ENCODE measurements around the gene ADH7. TPM values are rescaled to one million over a fixed set of nuclear protein-coding genes. Genes with fewer than 3 reads are reported as not detected.

ADH7 gene
- total and polyA plus RNA-seq, 3 experiments from 2014 or later: not detected

DNA sequence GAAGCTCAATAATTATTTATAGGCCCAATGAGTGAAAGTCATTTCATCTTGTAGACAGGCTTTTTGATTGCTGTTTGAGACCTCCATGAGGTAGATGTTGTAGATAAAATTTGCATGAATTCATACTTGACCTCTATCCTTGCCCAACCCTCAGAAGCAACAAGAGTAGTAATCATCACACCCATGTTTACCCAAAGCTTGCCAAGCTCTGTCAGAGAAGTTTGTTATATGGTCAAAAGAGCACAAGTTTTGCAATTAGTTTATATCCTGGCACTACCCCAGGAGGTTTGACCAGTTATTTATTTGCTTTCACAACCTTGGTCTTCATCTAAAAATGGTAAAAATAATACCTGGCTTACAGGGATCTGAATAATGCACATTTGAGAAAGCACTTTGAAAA lies 20.7 kb downstream of the ADH7 start:
- Mint-ChIP-seq H3K9me3 (no peaks in the 10 kb centered on the region), H3K27me3 (no peaks in the 10 kb centered on the region), H3K4me1 (no peaks in the 10 kb centered on the region), H3K36me3 (no peaks in the 10 kb centered on the region), H3K4me3 (no peak overlapping the region), H3K27ac (no peak overlapping the region)
- no peak overlapping the region for H3K4me3 ChIP-seq (ENCODE audit: low read length)
- no peak overlapping the region for H3K27ac ChIP-seq (ENCODE audit: low read depth, low read length)
- no peaks in the 10 kb centered on the region for H3K27me3 ChIP-seq (ENCODE audit: insufficient read depth, low read length, poor library complexity, severe bottlenecking)
- CTCF ChIA-PET: no interaction called here
- no peaks in the 10 kb centered on the region for H3K4me1 ChIP-seq (ENCODE audit: insufficient read depth, low read length)
- no peaks in the 10 kb centered on the region for H3K9me3 ChIP-seq (ENCODE audit: low read length)
- H3K36me3 ChIP-seq (ENCODE audit: insufficient read depth, low read length): no peaks in the 10 kb centered on the region
- POLR2A ChIA-PET: no interaction called here
- DNase-seq: no peak

DNA sequence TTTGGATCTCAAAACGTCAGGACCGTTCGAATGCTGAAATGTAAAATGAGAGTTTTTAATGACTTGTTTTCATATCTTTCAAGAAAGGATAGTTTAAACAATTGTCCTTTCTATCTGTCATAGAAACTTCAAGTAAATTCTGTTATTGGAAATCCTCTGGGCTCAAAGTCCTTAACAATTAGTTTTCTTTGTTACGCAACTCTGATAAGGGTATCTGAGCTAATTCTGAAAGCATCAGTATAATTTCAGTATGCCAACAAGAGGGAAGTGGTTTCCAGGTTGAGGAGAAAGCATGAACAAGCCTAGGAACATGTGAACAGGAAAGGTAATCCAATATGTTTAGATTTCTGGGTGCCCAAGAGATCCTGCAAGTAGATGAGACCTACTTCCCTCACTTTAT lies 22.0 kb downstream of the ADH7 start:
- no peaks in the 10 kb centered on the region for H3K27me3 Mint-ChIP-seq
- Histone ChIP-seq H3K27ac (ENCODE audit: low read depth, low read length) (no peak overlapping the region), H3K4me1 (ENCODE audit: insufficient read depth, low read length) (no peaks in the 10 kb centered on the region), H3K9me3 (ENCODE audit: low read length) (no peaks in the 10 kb centered on the region), H3K4me3 (ENCODE audit: low read length) (no peak overlapping the region), H3K36me3 (ENCODE audit: insufficient read depth, low read length) (no peaks in the 10 kb centered on the region), H3K27me3 (ENCODE audit: insufficient read depth, low read length, poor library complexity, severe bottlenecking) (no peaks in the 10 kb centered on the region)
- no peak overlapping the region for H3K27ac Mint-ChIP-seq
- no peak for DNase-seq
- POLR2A ChIA-PET: no interaction called here
- H3K4me1 Mint-ChIP-seq: no peaks in the 10 kb centered on the region
- H3K9me3 Mint-ChIP-seq: no peaks in the 10 kb centered on the region
- CTCF ChIA-PET: no interaction called here
- no peaks in the 10 kb centered on the region for H3K36me3 Mint-ChIP-seq
- H3K4me3 Mint-ChIP-seq: no peak overlapping the region

DNA sequence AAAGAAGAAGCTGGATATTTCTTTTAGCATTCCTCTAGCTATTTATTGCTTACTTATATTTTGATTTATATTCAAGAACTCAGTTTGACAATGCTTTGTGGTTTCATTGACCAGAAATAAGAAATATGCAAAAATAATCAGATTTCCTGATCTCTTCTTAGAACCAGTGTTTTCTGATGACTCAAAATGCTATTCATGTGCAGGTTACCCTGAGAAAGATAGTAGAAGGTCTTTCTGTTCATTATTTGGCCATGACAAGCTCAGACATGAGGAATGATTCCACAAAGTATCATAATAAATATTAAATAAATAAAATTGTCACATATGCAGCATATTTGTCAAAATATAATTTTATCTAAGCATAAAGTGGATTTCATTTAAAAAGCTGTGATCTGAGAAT lies 24.1 kb downstream of the ADH7 start:
- no peaks in the 10 kb centered on the region for H3K36me3 Mint-ChIP-seq
- CTCF ChIA-PET: interaction anchor here (1.1 to 1.4 kb wide), 2 partner anchors 9 to 52 kb away, joined by 3 read pairs; no protein-coding TSS in a partner anchor

DNA sequence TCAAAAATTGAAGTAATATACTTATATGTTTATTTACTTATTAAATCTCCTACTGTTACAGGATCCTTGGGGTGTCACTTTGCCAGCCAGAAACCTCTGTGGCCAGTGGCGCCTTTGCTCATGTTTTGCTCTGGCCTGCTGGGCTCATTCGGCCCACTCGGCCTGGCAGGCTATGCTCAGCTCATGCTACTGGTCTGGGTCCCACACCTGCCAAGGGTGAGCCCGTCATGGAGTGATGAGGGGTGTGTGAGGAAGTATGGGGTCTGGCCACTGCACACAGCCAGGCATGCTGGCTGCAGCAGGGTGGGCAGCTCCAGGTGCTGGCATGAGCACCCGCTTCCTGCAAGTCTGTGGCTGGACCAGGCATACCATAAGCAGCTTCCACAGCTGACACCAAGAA lies 25.1 kb downstream of the ADH7 start:
- H3K9me3 Mint-ChIP-seq: no peaks in the 10 kb centered on the region
- H3K36me3 ChIP-seq (ENCODE audit: insufficient read depth, low read length): no peaks in the 10 kb centered on the region

More for the DNA sequence above, 24.1 kb downstream of the ADH7 start:
- Histone ChIP-seq H3K36me3 (ENCODE audit: insufficient read depth, low read length) (no peaks in the 10 kb centered on the region), H3K27me3 (ENCODE audit: insufficient read depth, low read length, poor library complexity, severe bottlenecking) (no peaks in the 10 kb centered on the region), H3K4me3 (ENCODE audit: low read length) (no peak overlapping the region), H3K9me3 (ENCODE audit: low read length) (no peaks in the 10 kb centered on the region), H3K4me1 (ENCODE audit: insufficient read depth, low read length) (no peaks in the 10 kb centered on the region), H3K27ac (ENCODE audit: low read depth, low read length) (no peak overlapping the region)
- H3K4me1 Mint-ChIP-seq: no peaks in the 10 kb centered on the region
- POLR2A ChIA-PET: no interaction called here
- no peak for DNase-seq
- H3K27me3 Mint-ChIP-seq: no peaks in the 10 kb centered on the region
- H3K4me3 Mint-ChIP-seq: no peak overlapping the region
- H3K27ac Mint-ChIP-seq: no peak overlapping the region
- no peaks in the 10 kb centered on the region for H3K9me3 Mint-ChIP-seq

DNA sequence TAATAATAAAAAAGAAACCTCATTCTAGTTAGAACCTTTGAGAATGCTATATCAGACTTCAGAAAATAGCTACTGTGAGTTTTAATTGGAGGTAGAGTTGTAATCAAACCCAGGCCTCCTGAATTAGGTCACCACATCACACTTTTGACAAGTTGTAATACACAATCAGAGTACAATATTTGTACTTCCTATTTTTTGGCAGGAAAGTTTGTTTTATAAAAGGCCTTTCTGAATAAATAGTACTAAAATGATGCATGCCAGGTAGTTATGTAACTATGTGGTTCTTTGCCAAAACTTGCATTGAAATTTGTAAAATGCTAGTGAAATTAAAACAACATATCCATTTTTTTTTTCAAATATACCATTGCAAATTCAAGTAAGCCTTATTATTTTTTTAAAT lies 26.8 kb downstream of the ADH7 start:
- Histone ChIP-seq H3K9me3 (ENCODE audit: low read length) (no peaks in the 10 kb centered on the region), H3K4me3 (ENCODE audit: low read length) (no peak overlapping the region), H3K27ac (ENCODE audit: low read depth, low read length) (no peak overlapping the region), H3K36me3 (ENCODE audit: insufficient read depth, low read length) (no peaks in the 10 kb centered on the region), H3K4me1 (ENCODE audit: insufficient read depth, low read length) (no peaks in the 10 kb centered on the region), H3K27me3 (ENCODE audit: insufficient read depth, low read length, poor library complexity, severe bottlenecking) (no peaks in the 10 kb centered on the region)
- Mint-ChIP-seq H3K27me3 (no peaks in the 10 kb centered on the region), H3K4me1 (peaks cover 0 to 6% (median 0%) of the 10 kb centered on the region in 3 donors), H3K27ac (no peak overlapping the region), H3K9me3 (no peaks in the 10 kb centered on the region), H3K36me3 (no peaks in the 10 kb centered on the region), H3K4me3 (no peak overlapping the region)
- CTCF ChIA-PET: no interaction called here
- DNase-seq: no peak
- POLR2A ChIA-PET: no interaction called here

More for the DNA sequence above, 25.1 kb downstream of the ADH7 start:
- Mint-ChIP-seq H3K27me3 (no peaks in the 10 kb centered on the region), H3K4me1 (no peaks in the 10 kb centered on the region), H3K27ac (no peak overlapping the region), H3K36me3 (no peaks in the 10 kb centered on the region), H3K4me3 (no peak overlapping the region)
- ChIA-PET CTCF (interaction anchor here (0.7 kb wide), 1 partner anchor 418 kb away, joined by 3 read pairs; no protein-coding TSS in a partner anchor), POLR2A (no interaction called here)
- Histone ChIP-seq H3K27ac (ENCODE audit: low read depth, low read length) (no peak overlapping the region), H3K4me1 (ENCODE audit: insufficient read depth, low read length) (no peaks in the 10 kb centered on the region), H3K27me3 (ENCODE audit: insufficient read depth, low read length, poor library complexity, severe bottlenecking) (no peaks in the 10 kb centered on the region), H3K9me3 (ENCODE audit: low read length) (no peaks in the 10 kb centered on the region), H3K4me3 (ENCODE audit: low read length) (no peak overlapping the region)
- DNase-seq: no peak

DNA sequence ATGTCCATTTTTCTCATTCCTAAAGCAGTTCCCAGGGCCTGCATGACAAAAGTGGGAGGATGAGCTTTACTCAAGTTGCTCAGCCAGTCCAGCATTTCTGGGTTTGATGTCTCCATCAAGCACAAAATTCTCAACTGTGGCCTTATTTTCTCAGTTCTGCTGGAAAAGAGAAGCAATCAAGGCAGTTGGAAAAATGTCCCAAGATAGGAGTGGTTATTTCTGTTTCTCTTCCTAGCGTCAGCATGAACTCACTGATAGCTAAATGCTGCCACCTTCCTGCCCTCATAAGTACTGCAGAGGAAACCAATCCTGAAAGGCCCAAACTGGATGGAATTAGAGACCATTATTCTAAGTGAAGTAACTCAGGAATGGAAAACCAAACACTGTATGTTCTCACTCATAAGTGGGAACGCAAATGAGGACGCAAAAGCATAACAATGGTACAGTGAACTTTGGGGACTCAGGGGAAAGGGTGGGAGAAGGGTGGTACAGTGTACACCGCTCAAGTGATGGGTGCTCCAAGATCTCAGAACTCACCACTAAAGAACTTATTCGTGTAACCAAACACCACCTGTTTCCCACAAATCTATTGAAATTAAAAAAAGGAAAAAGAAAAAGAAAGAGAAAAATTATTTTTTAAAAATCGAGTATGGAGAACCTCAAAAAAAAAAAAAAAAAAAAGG lies 29.6 kb downstream of the ADH7 start:
- H3K27me3 ChIP-seq (ENCODE audit: insufficient read depth, low read length, poor library complexity, severe bottlenecking): no peaks in the 10 kb centered on the region
- ChIA-PET CTCF (interaction anchor here (1.1 to 2.2 kb wide), 7 partner anchors 288 to 1254 kb away, joined by 3 to 8 read pairs (median 4); partner anchors contain the start of gene METAP1), POLR2A (no interaction called here)
- no peak overlapping the region for H3K4me3 ChIP-seq (ENCODE audit: low read length)
- Mint-ChIP-seq H3K36me3 (no peaks in the 10 kb centered on the region), H3K4me3 (no peak overlapping the region), H3K27ac (no peak overlapping the region), H3K9me3 (no peaks in the 10 kb centered on the region), H3K4me1 (peaks cover 0 to 6% (median 0%) of the 10 kb centered on the region in 3 donors), H3K27me3 (no peaks in the 10 kb centered on the region)
- no peaks in the 10 kb centered on the region for H3K36me3 ChIP-seq (ENCODE audit: insufficient read depth, low read length)
- H3K9me3 ChIP-seq (ENCODE audit: low read length): no peaks in the 10 kb centered on the region
- no peak overlapping the region for H3K27ac ChIP-seq (ENCODE audit: low read depth, low read length)
- no peaks in the 10 kb centered on the region for H3K4me1 ChIP-seq (ENCODE audit: insufficient read depth, low read length)
- peak; percentile 29 to 66 (median 43) for DNase-seq

DNA sequence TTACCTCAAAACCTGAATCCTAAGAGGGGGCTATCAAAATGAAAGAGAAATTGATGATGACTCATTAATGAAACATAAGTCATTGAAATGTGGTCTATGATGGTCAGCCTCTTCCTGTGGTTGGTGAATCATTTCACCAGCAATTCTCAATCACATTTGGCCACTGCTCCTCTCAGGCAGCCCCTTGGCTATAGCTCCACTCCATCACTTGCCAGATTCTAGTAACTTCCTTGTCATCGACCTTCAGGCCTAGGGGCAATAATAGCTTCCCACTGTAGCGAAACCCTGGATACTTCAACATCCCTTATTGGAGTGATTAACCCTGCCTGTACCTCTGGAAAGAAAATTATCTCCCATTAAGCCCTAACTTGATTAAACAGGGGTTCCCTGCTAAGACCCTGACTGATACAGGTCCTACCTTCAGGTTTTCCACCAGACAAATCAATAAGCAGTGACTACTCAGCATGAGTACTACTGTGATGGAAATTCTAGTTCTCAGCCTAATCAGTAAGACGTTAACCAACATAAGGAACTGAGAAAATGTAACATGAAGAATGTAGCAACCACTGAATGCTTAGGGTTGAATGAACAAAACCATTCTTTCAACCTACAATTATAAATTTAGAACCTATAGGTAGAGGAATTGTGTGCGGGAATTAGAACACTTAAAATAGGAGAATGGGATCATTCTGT lies 30.4 kb downstream of the ADH7 start:
- peak overlapping the region in 1 of 8 donors; percentile 16 for H3K27ac Mint-ChIP-seq
- POLR2A ChIA-PET: no interaction called here
- no peaks in the 10 kb centered on the region for H3K27me3 Mint-ChIP-seq
- no peaks in the 10 kb centered on the region for H3K4me1 ChIP-seq (ENCODE audit: insufficient read depth, low read length)
- CTCF ChIA-PET: interaction anchor here (1.1 to 2.2 kb wide), 6 partner anchors 288 to 1254 kb away, joined by 3 to 8 read pairs (median 4); partner anchors contain the start of gene METAP1
- no peaks in the 10 kb centered on the region for H3K9me3 ChIP-seq (ENCODE audit: low read length)
- H3K9me3 Mint-ChIP-seq: no peaks in the 10 kb centered on the region
- H3K4me3 Mint-ChIP-seq: no peak overlapping the region
- H3K36me3 Mint-ChIP-seq: no peaks in the 10 kb centered on the region
- no peaks in the 10 kb centered on the region for H3K27me3 ChIP-seq (ENCODE audit: insufficient read depth, low read length, poor library complexity, severe bottlenecking)
- H3K4me3 ChIP-seq (ENCODE audit: low read length): no peak overlapping the region
- no peak for DNase-seq
- no peak overlapping the region for H3K27ac ChIP-seq (ENCODE audit: low read depth, low read length)
- H3K36me3 ChIP-seq (ENCODE audit: insufficient read depth, low read length): no peaks in the 10 kb centered on the region
- peaks cover 0 to 6% (median 0%) of the 10 kb centered on the region in 3 donors for H3K4me1 Mint-ChIP-seq

DNA sequence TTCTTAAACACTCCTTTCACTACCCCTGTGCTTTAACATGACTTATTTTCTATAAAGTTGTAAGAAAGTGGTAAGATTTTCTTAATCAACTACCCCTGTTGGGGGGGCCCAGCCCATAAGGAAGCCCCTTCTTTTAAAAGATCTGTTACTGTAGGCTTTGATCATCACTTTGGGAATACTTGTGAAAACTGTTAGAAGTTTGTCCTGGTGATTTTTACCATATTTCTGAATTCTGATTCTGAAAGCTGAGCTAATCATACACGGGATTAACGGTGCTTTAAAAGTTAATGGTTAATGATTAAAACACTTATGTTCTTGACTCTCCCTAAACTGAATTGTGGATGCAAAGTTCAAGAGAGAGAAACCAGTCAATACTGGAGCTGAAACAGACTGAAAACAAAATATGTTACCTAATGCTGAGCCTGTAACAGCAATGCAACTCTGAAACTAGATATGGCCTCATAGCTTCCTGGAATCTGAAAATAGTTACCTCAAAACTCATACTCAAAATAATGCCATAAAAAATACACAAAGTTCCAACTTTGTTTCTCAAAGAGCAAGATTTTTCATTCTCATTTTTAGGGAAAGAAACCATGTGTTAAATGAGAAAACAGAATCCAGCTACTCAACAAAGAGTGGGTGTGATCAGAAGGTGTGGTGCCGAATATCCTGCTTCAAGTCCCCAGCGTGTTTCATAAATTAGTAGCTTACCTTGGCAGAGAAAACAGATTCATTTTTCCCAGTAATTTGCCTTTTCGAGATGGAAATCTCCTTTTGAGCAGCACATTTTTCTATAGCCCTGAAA lies 31.6 kb downstream of the ADH7 start:
- H3K36me3 Mint-ChIP-seq: no peaks in the 10 kb centered on the region
- POLR2A ChIA-PET: no interaction called here
- Histone ChIP-seq H3K4me1 (ENCODE audit: insufficient read depth, low read length) (no peaks in the 10 kb centered on the region), H3K27me3 (ENCODE audit: insufficient read depth, low read length, poor library complexity, severe bottlenecking) (no peaks in the 10 kb centered on the region), H3K9me3 (ENCODE audit: low read length) (no peaks in the 10 kb centered on the region), H3K27ac (ENCODE audit: low read depth, low read length) (no peak overlapping the region), H3K36me3 (ENCODE audit: insufficient read depth, low read length) (no peaks in the 10 kb centered on the region), H3K4me3 (ENCODE audit: low read length) (no peak overlapping the region)
- H3K4me3 Mint-ChIP-seq: no peak overlapping the region
- CTCF ChIA-PET: interaction anchor here (1.0 to 2.2 kb wide), 5 partner anchors 347 to 1252 kb away, joined by 3 to 6 read pairs (median 4); partner anchors contain the start of gene METAP1
- H3K27me3 Mint-ChIP-seq: no peaks in the 10 kb centered on the region
- no peaks in the 10 kb centered on the region for H3K9me3 Mint-ChIP-seq
- no peak overlapping the region for H3K27ac Mint-ChIP-seq
- DNase-seq: no peak
- peaks cover 0 to 6% (median 0%) of the 10 kb centered on the region in 3 donors for H3K4me1 Mint-ChIP-seq

Measured in CD8-positive, alpha-beta memory T cell (primary cell).